Right lobe of liver (tissue), 6 donors: ENCODE measurements around the gene C4BPA. TPM values are rescaled to one million over a fixed set of nuclear protein-coding genes. Genes with fewer than 3 reads are reported as not detected.

ENCODE experiments used
- ATAC-seq, 4 donors: fragments of 200-7000 bp; cut with Tn5 transposase; one replicate each; pipeline ENCODE4 v1.9.1; 2020; ENCODE audit warnings: mild to moderate bottlenecking in 4 of 4, moderate library complexity in 4 of 4
- DNase-seq, 3 donors: peaks; one replicate each; pipeline ENCODE4 v3.0.0-alpha.2; 2020
- H3K27ac ChIP-seq, 3 donors: fragments of 200-600 bp; one replicate each; pipeline ENCODE4 v1.8.0; 2022
- H3K27me3 ChIP-seq, 2 donors: fragments of 200-600 bp; one replicate each; pipeline ENCODE4 v1.8.0; 2022
- H3K36me3 ChIP-seq, 4 donors: fragments of 200-600 bp; sonication (generic) in 1 of 4; one replicate each; pipeline versions ENCODE4 v1.5.1 to v1.8.0; 2017 to 2022; ENCODE audit warnings: control low read depth in 1 of 4
- H3K4me1 ChIP-seq, 4 donors: fragments of 200-600 bp; sonication (generic) in 1 of 4; one replicate each; pipeline versions ENCODE4 v1.5.1 to v1.8.0; 2017 to 2022; ENCODE audit warnings: control low read depth in 1 of 4
- H3K4me3 ChIP-seq, 3 donors: fragments of 200-600 bp; one replicate each; pipeline ENCODE4 v1.8.0; 2022
- H3K9me3 ChIP-seq, 4 donors: fragments of 200-600 bp; sonication (generic) in 1 of 4; one replicate each; pipeline versions ENCODE4 v1.5.1 to v1.8.0; 2017 to 2022; ENCODE audit warnings: control low read depth in 1 of 4
- POLR2A ChIP-seq: fragments of 450-650 bp; IDR thresholded peaks from one replicate; pipeline ENCODE4 v1.6.1; 2017; ENCODE audit warnings: antibody characterized with exemption, mild to moderate bottlenecking
- WGBS: methylation state at CpG from one replicate; pipeline ENCODE4 v1.1.6; 2018; ENCODE audit warnings: low coverage, low lambda C conversion rate; ENCODE audit not compliant: insufficient coverage; ENCODE audit errors: missing lambda C conversion rate; 5-methylcytosine and 5-hydroxymethylcytosine counted together
- intact Hi-C, 2 donors: fragments of 100-400 bp; cut with DNase I; formaldehyde crosslinking; loops; one replicate each; pipeline versions ENCODE4 v1.11.2 to v1.14.1; 2022
- total RNA-seq, 6 experiments: library from RNA; depleted of rRNA in 2 of 6; stranded (reverse); fragments of >200 nt in 2 of 6; fragmentation: NEBNext Ultra II Directional in 3 of 6; extraction: Animal tissue kit (Norgen Biotek cat#: 25700) in 3 of 6; gene quantifications; one replicate each; pipeline versions ENCODE4 v1.1.0 to v1.2.4, GENCODE V29; 2016 to 2023
- TF ChIP-seq, protein P1 (sequence below), 4 donors: fragments of 200-600 bp in 3 of 4; fragments of 450-650 bp in 1 of 4; IDR thresholded peaks; one replicate each; pipeline versions ENCODE4 v1.5.1 to v1.8.0; 2016 to 2022; ENCODE audit warnings: antibody characterized with exemption in 4 of 4, mild to moderate bottlenecking in 2 of 4
- donor health status: DM: no; HTN: yes; CAD: no.
- donor health status: DM: no; HTN: no; CAD: no.
- donor health status: DM: no; HTN: no; CAD: no.
- donor health status: DM: no; HTN: yes; CAD: no.
- donor health status: DM: no; HTN: yes; CAD: no.

The C4BPA gene
- total RNA-seq, 6 experiments from 2014 or later, result 746 to 1,325 (median 959) TPM

GRCh38 chr1:207097871-207098324, 6.1 kb upstream of the C4BPA start:
- no peak for TF ChIP-seq POLR2A
- TF ChIP-seq, protein P1, sequence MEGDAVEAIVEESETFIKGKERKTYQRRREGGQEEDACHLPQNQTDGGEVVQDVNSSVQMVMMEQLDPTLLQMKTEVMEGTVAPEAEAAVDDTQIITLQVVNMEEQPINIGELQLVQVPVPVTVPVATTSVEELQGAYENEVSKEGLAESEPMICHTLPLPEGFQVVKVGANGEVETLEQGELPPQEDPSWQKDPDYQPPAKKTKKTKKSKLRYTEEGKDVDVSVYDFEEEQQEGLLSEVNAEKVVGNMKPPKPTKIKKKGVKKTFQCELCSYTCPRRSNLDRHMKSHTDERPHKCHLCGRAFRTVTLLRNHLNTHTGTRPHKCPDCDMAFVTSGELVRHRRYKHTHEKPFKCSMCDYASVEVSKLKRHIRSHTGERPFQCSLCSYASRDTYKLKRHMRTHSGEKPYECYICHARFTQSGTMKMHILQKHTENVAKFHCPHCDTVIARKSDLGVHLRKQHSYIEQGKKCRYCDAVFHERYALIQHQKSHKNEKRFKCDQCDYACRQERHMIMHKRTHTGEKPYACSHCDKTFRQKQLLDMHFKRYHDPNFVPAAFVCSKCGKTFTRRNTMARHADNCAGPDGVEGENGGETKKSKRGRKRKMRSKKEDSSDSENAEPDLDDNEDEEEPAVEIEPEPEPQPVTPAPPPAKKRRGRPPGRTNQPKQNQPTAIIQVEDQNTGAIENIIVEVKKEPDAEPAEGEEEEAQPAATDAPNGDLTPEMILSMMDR (IDR thresholded peaks at IDR 0.05), result no peak
- ATAC-seq, result no peak
- peaks cover 0 to 62% (median 19%) of the 10 kb centered on the region in 4 donors for H3K36me3 ChIP-seq

DNA sequence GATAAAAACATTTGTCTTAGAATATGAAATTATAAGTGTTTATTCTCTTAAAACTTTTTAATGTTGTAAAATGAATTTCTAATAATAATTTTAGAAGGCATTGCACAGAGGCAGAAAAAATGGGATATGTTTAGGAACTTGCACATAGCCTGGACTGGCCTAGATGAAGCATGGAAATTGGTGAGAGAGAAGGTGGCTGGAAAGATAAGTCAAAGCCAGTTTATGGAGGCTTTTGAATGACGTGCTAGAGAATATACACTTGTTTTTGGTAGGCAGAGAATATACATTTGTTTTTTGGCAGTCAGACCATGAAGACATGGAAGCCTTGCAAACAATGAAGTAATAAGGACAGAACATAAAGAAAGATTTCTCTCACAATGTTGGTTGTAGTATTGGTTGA, 2.3 kb upstream of the C4BPA start:
- TF ChIP-seq, protein P1 (IDR thresholded peaks at IDR 0.05), result no peak
- TF ChIP-seq POLR2A, result no peak
- peaks cover 0 to 27% (median 8%) of the 10 kb centered on the region in 4 donors for H3K36me3 ChIP-seq
- DNase-seq (no peak), ATAC-seq (no peak)
- peaks cover 0 to 27% (median 11%) of the 10 kb centered on the region in 4 donors for H3K4me1 ChIP-seq
- 45% methylated on average over 1 of the region's 1 CpG for WGBS
- no peak overlapping the region for H3K4me3 ChIP-seq
- no peaks in the 10 kb centered on the region for H3K9me3 ChIP-seq
- intact Hi-C loops, result no loop called here
- peak overlapping the region in 2 of 3 donors; percentile 74 to 88 for H3K27ac ChIP-seq
- no peaks in the 10 kb centered on the region for H3K27me3 ChIP-seq

More at GRCh38 chr1:207097871-207098324, 6.1 kb upstream of the C4BPA start:
- no peak overlapping the region for H3K4me3 ChIP-seq
- no peaks in the 10 kb centered on the region for H3K27me3 ChIP-seq
- DNase-seq, result no peak
- H3K9me3 ChIP-seq, result no peaks in the 10 kb centered on the region
- WGBS, result 64% methylated on average over 1 of the region's 3 CpGs
- H3K4me1 ChIP-seq, result peaks cover 0 to 29% (median 7%) of the 10 kb centered on the region in 4 donors
- no peak overlapping the region for H3K27ac ChIP-seq
- intact Hi-C loops, result no loop called here

DNA sequence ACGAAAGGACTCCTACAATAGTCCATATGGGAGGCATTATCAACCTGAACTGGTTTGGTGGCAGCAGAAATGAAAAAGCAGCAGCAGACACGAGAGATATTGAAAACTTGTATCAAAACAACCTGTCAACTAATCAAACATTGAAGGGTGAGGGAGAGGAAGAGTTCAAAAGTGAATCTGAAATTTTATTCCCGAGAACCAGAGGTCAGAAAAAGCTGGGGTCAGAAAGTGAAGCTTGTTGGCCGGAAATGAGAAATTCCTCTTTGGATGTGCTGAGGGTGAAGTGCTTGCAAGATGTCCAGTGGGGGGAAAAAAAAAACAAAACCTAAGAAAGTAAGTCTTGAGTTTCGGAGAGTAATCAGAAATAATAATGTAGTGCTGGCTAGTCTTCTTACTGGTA, 1.9 kb upstream of the C4BPA start:
- peak overlapping the region; percentile 29 to 88 (median 74) for H3K27ac ChIP-seq
- peaks cover 0 to 27% (median 11%) of the 10 kb centered on the region in 4 donors for H3K4me1 ChIP-seq
- ATAC-seq (peak in 3 of 4 donors; percentile 21 to 30 (median 22)), DNase-seq (no peak)
- no peak overlapping the region for H3K4me3 ChIP-seq
- H3K9me3 ChIP-seq, result no peaks in the 10 kb centered on the region
- WGBS, result 21% methylated on average over 5 of the region's 5 CpGs
- intact Hi-C loops, result no loop called here
- no peak for TF ChIP-seq POLR2A
- TF ChIP-seq, protein P1 (IDR thresholded peaks at IDR 0.05), result no peak
- H3K36me3 ChIP-seq, result peaks cover 0 to 23% (median 8%) of the 10 kb centered on the region in 4 donors
- H3K27me3 ChIP-seq, result no peaks in the 10 kb centered on the region

DNA sequence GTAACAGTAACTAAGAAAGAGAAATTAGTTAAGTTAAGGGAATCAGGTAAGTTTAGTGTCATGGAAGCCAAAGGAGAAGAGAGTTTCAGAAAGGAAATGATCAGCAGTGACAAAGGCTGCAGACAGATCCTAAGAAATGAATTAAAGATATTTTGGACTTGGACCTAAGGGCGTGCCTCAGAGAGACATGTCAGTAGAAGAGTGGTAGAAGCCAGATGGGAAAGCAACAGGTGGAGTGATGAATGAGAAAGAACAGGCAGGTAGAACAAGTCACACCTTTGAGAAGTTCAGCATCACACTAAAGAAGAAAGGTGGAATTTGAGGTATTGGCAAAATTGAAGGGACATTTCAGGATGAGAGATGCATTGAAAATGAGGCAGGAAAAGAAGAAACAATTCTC, 1.4 kb upstream of the C4BPA start:
- 71% methylated on average over 1 of the region's 1 CpG for WGBS
- intact Hi-C loops, result no loop called here
- no peak for ATAC-seq
- TF ChIP-seq, protein P1 (IDR thresholded peaks at IDR 0.05), result no peak
- no peak for TF ChIP-seq POLR2A
- H3K4me3 ChIP-seq, result no peak overlapping the region
- no peak for DNase-seq
- H3K4me1 ChIP-seq, result peaks cover 0 to 30% (median 11%) of the 10 kb centered on the region in 4 donors
- H3K27me3 ChIP-seq, result no peaks in the 10 kb centered on the region
- H3K27ac ChIP-seq, result peak overlapping the region; percentile 29 to 88 (median 74)
- peaks cover 0 to 18% (median 7%) of the 10 kb centered on the region in 4 donors for H3K36me3 ChIP-seq
- no peaks in the 10 kb centered on the region for H3K9me3 ChIP-seq
